ENCODE data around the gene CDK13. TPM values are rescaled to one million over a fixed set of nuclear protein-coding genes. Genes with fewer than 3 reads are reported as not detected.

Gene CDK13
- total RNA-seq, 4 donors from 2014 or later, result 56.0 to 99.0 (median 72.6) TPM

DNA sequence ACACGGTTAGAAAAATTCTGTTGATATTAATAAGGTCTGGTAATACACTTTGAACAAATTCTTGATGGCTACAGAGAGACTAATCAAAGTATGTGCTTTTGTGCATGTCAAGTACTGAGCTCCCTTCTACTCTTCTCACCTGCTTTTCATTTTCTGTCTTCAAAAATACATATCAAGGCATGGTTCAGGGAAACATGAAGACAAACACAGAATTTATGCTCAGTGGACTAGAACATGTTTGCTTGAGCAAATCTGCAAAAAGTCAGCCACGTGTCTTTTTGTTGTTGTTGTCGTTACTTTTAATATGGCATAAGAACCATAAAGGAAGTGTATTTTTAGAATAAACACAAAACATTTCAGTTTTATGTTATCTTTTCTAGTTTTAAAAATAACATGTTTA is 21.9 kb downstream of the CDK13 start:
- Histone ChIP-seq H3K9me3 (no peaks in the 10 kb centered on the region), H3K27ac (no peak overlapping the region), H3K27me3 (no peaks in the 10 kb centered on the region), H3K36me3 (no peaks in the 10 kb centered on the region), H3K4me1 (peaks cover 0 to 85% (median 0%) of the 10 kb centered on the region in 3 donors), H3K4me3 (no peak overlapping the region)
- TF ChIP-seq POLR2A (IDR thresholded peaks at IDR 0.05) (no peak), CTCF (IDR thresholded peaks at IDR 0.05) (no peak), EP300 (IDR thresholded peaks at IDR 0.05) (no peak), POLR2AphosphoS5 (IDR thresholded peaks at IDR 0.05) (no peak)
- ATAC-seq, result no peak
- 68 to 71% methylated on average over 3 of the region's 3 CpGs for WGBS, 2 donors (ENCODE audit: low coverage in 1 of 2)

GRCh38 chr7:39973801-39974200 is 23.7 kb downstream of the CDK13 start:
- Histone ChIP-seq H3K9me3 (no peaks in the 10 kb centered on the region), H3K27me3 (no peaks in the 10 kb centered on the region), H3K27ac (no peak overlapping the region), H3K36me3 (no peaks in the 10 kb centered on the region), H3K4me3 (no peak overlapping the region), H3K4me1 (peaks cover 0 to 93% (median 12%) of the 10 kb centered on the region in 3 donors)
- no peak for ATAC-seq
- TF ChIP-seq POLR2A (IDR thresholded peaks at IDR 0.05), result no peak
- WGBS, 2 donors (ENCODE audit: low coverage in 1 of 2), result 75 to 89% methylated on average over 2 of the region's 2 CpGs

DNA sequence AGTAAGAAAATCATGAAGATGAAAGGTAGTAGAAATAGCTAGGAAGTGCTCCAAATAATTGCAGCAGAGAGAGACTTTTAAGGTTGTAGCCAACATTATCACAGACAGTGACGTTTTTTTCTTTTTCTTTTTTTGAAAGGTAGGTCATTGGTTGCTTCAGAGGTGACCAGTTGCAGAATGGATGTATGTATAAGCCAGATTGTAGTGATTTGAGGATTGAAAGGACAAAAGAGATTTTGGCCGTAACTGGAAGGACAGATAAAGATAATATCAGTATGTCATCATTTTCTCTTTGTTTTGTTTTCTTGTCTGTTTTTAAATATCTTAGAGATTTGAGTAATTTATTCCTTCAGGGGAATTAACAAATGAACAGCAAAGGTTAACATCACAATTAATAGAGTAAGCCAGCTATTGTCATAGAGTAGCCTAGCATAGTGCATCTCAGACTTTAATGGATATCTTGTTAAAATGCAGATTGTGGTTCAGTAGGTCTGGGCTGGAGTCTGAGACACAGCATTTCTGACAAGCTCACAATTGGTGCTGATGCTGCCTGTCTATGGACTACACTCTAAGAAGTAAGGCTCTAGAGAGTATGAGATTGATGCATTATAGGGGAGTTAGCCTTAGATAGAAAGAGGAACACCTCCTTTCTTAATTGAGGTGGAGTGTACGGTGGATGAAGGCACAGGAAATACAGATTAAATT is 28.3 kb downstream of the CDK13 start:
- TF ChIP-seq POLR2A (IDR thresholded peaks at IDR 0.05) (no peak), EP300 (IDR thresholded peaks at IDR 0.05) (no peak), POLR2AphosphoS5 (IDR thresholded peaks at IDR 0.05) (no peak), CTCF (IDR thresholded peaks at IDR 0.05) (no peak)
- H3K4me1 ChIP-seq, result peaks cover 0 to 80% (median 19%) of the 10 kb centered on the region in 3 donors
- 54% methylated on average over 3 of the region's 3 CpGs for WGBS, 2 donors (ENCODE audit: low coverage in 1 of 2)

GRCh38 chr7:39979406-39980073 is 29.5 kb downstream of the CDK13 start:
- Histone ChIP-seq H3K36me3 (no peaks in the 10 kb centered on the region), H3K4me3 (no peak overlapping the region), H3K27ac (no peak overlapping the region), H3K9me3 (no peaks in the 10 kb centered on the region), H3K27me3 (no peaks in the 10 kb centered on the region), H3K4me1 (peaks cover 0 to 81% (median 23%) of the 10 kb centered on the region in 3 donors)
- ATAC-seq, result no peak
- WGBS, 2 donors (ENCODE audit: low coverage in 1 of 2), result 77 to 83% methylated on average over 7 to 8 of the region's 8 CpGs
- TF ChIP-seq CTCF (IDR thresholded peaks at IDR 0.05) (no peak), POLR2A (IDR thresholded peaks at IDR 0.05) (no peak), POLR2AphosphoS5 (IDR thresholded peaks at IDR 0.05) (no peak), EP300 (IDR thresholded peaks at IDR 0.05) (no peak)

More for the DNA sequence above, 28.3 kb downstream of the CDK13 start:
- Histone ChIP-seq H3K4me3 (no peak overlapping the region), H3K27me3 (no peaks in the 10 kb centered on the region), H3K36me3 (no peaks in the 10 kb centered on the region), H3K27ac (no peak overlapping the region), H3K9me3 (no peaks in the 10 kb centered on the region)
- ATAC-seq, result no peak

- Histone ChIP-seq H3K9me3 (no peaks in the 10 kb centered on the region), H3K4me3 (no peak overlapping the region), H3K36me3 (peaks cover 0 to 7% of the 10 kb centered on the region in 2 donors), H3K27me3 (no peaks in the 10 kb centered on the region), H3K4me1 (peaks cover 2 to 62% (median 4%) of the 10 kb centered on the region in 3 donors), H3K27ac (no peak overlapping the region)
- ATAC-seq, result no peak
- WGBS, 2 donors (ENCODE audit: low coverage in 1 of 2), result 58 to 70% methylated on average over 3 to 4 of the region's 4 CpGs
- no peak for TF ChIP-seq POLR2A (IDR thresholded peaks at IDR 0.05)
- no peak for TF ChIP-seq POLR2AphosphoS5 (IDR thresholded peaks at IDR 0.05)
- no peak for TF ChIP-seq EP300 (IDR thresholded peaks at IDR 0.05)
- TF ChIP-seq CTCF (IDR thresholded peaks at IDR 0.05), result no peak
Observed at GRCh38 chr7:39985398-39985918, 35.4 kb downstream of the CDK13 start.
